Endothelial cell of umbilical vein (primary cell): ENCODE results near the gene ITPR1. TPM values are rescaled to one million over a fixed set of nuclear protein-coding genes. Genes with fewer than 3 reads are reported as not detected.

Source experiments
- BruUV-seq: library from RNA; stranded (reverse); fragments of 400-500 nt; replicated peaks from 2 replicates; lab custom pipeline; 2021; lab: Mats Ljungman, UMichigan
- CTCF ChIA-PET: fragments of 300-600, 350-600 bp; sonication (Branson Sonifier 250); formaldehyde crosslinking; loops from one replicate; lab custom pipeline; 2021; ENCODE audit warnings: antibody characterized with exemption, inconsistent platforms; lab: Charles Lee
- POLR2A ChIA-PET: fragments of 300-600, 350-600 bp; sonication (Branson Sonifier 250); formaldehyde crosslinking; loops from one replicate; lab custom pipeline; 2021; ENCODE audit warnings: antibody characterized with exemption, inconsistent platforms; lab: Charles Lee
- DNase-seq: peaks from one replicate; pipeline ENCODE4 v3.0.0-alpha.2; 2011; ENCODE audit warnings: low read depth, low spot score
- FAIRE-seq: peaks from 2 replicates; lab custom pipeline; 2011; peaks lifted over from hg19 to GRCh38; lab: Jason Lieb, UNC
- H2AFZ ChIP-seq: 2 replicates; pipeline ENCODE4 v1.6.0; 2012; ENCODE audit warnings: low read depth, low read length, control low read depth, inconsistent platforms
- H3K27ac ChIP-seq: 2 replicates; pipeline ENCODE4 v1.5.1; 2011; ENCODE audit warnings: low read depth, mild to moderate bottlenecking, control low read depth, low read length, moderate library complexity; ENCODE audit not compliant: insufficient read depth
- H3K27me3 ChIP-seq, 2 experiments: 2 replicates each; pipeline versions ENCODE4 v1.6.0 to v1.6.1; 2011; ENCODE audit warnings: low read length in 2 of 2, mixed read lengths in 1 of 2; ENCODE audit not compliant: control insufficient read depth in 2 of 2, insufficient read depth in 2 of 2
- H3K36me3 ChIP-seq, 2 experiments: 2 replicates in 1 of 2; 3 replicates in 1 of 2; pipeline ENCODE4 v1.5.1; 2011; ENCODE audit warnings: low read length in 2 of 2, mild to moderate bottlenecking in 1 of 2, moderate library complexity in 1 of 2; ENCODE audit not compliant: control insufficient read depth in 2 of 2, insufficient read depth in 2 of 2; ENCODE audit errors: extremely low read depth in 1 of 2
- H3K4me1 ChIP-seq: 3 replicates; pipeline ENCODE4 v1.5.1; 2011; ENCODE audit warnings: mild to moderate bottlenecking, low read length; ENCODE audit not compliant: control insufficient read depth, insufficient read depth; ENCODE audit errors: extremely low read depth
- H3K4me2 ChIP-seq: 2 replicates; pipeline ENCODE4 v1.6.1; 2011; ENCODE audit warnings: low read length, control low read depth, mixed read lengths; ENCODE audit not compliant: insufficient read depth
- H3K4me3 ChIP-seq, 3 experiments: fragments of 200-600 bp in 1 of 3; sonication (generic), shearing (Covaris generic) in 1 of 3; replicated peaks in 1 of 3; 2 replicates each; pipeline ENCODE4 v1.5.1; 2011 to 2016; ENCODE audit warnings: control low read depth in 3 of 3, low read length in 3 of 3, mild to moderate bottlenecking in 2 of 3, inconsistent platforms in 1 of 3, low read depth in 1 of 3, moderate library complexity in 1 of 3; ENCODE audit not compliant: insufficient read depth in 1 of 3
- H3K79me2 ChIP-seq: 2 replicates; pipeline ENCODE4 v1.6.0; 2012; ENCODE audit warnings: low read length, inconsistent platforms; ENCODE audit not compliant: control insufficient read depth, insufficient read depth
- H3K9ac ChIP-seq: replicated peaks from 2 replicates; pipeline ENCODE3; 2011; ENCODE audit warnings: low read length, control low read depth; ENCODE audit not compliant: insufficient read depth; ENCODE audit errors: extremely low read depth
- H3K9me1 ChIP-seq: replicated peaks from 3 replicates; pipeline ENCODE4 v1.6.0; 2011; ENCODE audit warnings: mild to moderate bottlenecking, low read length; ENCODE audit not compliant: control insufficient read depth, insufficient read depth; ENCODE audit errors: extremely low read depth
- H3K9me3 ChIP-seq: replicated peaks from 2 replicates; pipeline ENCODE4 v1.5.1; 2012; ENCODE audit warnings: low read length, inconsistent platforms; ENCODE audit not compliant: control insufficient read depth, insufficient read depth
- H4K20me1 ChIP-seq: replicated peaks from 2 replicates; pipeline ENCODE3; 2011; ENCODE audit warnings: mild to moderate bottlenecking, low read length; ENCODE audit not compliant: control insufficient read depth, insufficient read depth; ENCODE audit errors: extremely low read depth
- EZH2 ChIP-seq: IDR thresholded peaks from 2 replicates; pipeline ENCODE4 v1.6.1; 2012; ENCODE audit warnings: borderline replicate concordance, low read depth, mild to moderate bottlenecking, moderate library complexity, low read length, inconsistent platforms; ENCODE audit not compliant: severe bottlenecking
- FOS ChIP-seq: IDR thresholded peaks from 2 replicates; pipeline ENCODE4 v1.6.1; 2011; ENCODE audit warnings: mild to moderate bottlenecking, low read length, moderate library complexity, borderline replicate concordance; ENCODE audit not compliant: insufficient read depth
- GATA2 ChIP-seq: IDR thresholded peaks from 2 replicates; pipeline ENCODE4 v1.7.0; 2011; ENCODE audit warnings: low read depth, mild to moderate bottlenecking, moderate library complexity, mixed read lengths, low read length; ENCODE audit not compliant: insufficient read length, insufficient read depth
- JUN ChIP-seq: IDR thresholded peaks from 2 replicates; pipeline ENCODE4 v1.6.1; 2011; ENCODE audit warnings: borderline replicate concordance, low read depth; ENCODE audit not compliant: insufficient read length, insufficient read depth
- MYC ChIP-seq: IDR thresholded peaks from one replicate; pipeline ENCODE4 v1.6.1; 2011; ENCODE audit warnings: mild to moderate bottlenecking, low read depth, low read length
- POLR2A ChIP-seq: IDR thresholded peaks from 2 replicates; pipeline ENCODE4 v1.6.1; 2012; ENCODE audit warnings: low read depth, mild to moderate bottlenecking, control low read depth, low read length
- POLR2AphosphoS5 ChIP-seq: IDR thresholded peaks from 2 replicates; pipeline ENCODE4 v1.6.1; 2012; ENCODE audit warnings: low read depth, mild to moderate bottlenecking, control low read depth, low read length, moderate library complexity; ENCODE audit not compliant: insufficient read depth
- dilution Hi-C: fragments of 300-500 bp; cut with MboI; formaldehyde crosslinking; loops from one replicate; pipeline ENCODE4 v1.15.0; 2019; ENCODE audit warnings: low sequenced_read_pairs; ENCODE audit not compliant: extremely low pct_ligation_motif_present
- intact Hi-C: fragments of 100-400 bp; cut with micrococcal nuclease; formaldehyde crosslinking; loops from one replicate; pipeline ENCODE4 v1.10.0; 2022
- polyA plus RNA-seq, 4 experiments: library from polyadenylated mRNA; depleted of rRNA in 3 of 4; stranded (reverse) in 3 of 4; unstranded in 1 of 4; fragments of >200 nt; gene quantifications; 2 replicates each; pipeline versions ENCODE4 v1.2.1 to v1.2.3, GENCODE V29; 2011 to 2012; ENCODE audit warnings: missing spikeins in 1 of 4
- total RNA-seq: library from RNA; stranded (reverse); gene quantifications from 2 replicates; pipeline ENCODE4 v1.2.3, GENCODE V29; 2021
- TF ChIP-seq, protein P1 (sequence below): IDR thresholded peaks from 2 replicates; pipeline ENCODE4 v1.6.1; 2011; ENCODE audit not compliant: insufficient read depth, insufficient read length
- TF ChIP-seq, protein P2 (sequence below), 2 donors: IDR thresholded peaks; 1 replicate in 1 of 2; 2 replicates in 1 of 2; pipeline ENCODE4 v1.5.1; 2011; ENCODE audit warnings: low read length in 2 of 2, mild to moderate bottlenecking in 2 of 2, moderate library complexity in 2 of 2, control low read depth in 1 of 2, inconsistent platforms in 1 of 2, low read depth in 1 of 2; ENCODE audit not compliant: insufficient read depth in 1 of 2; ENCODE audit errors: extremely low read depth in 1 of 2

The ITPR1 gene
- total and polyA plus RNA-seq, 2 donors (not counting 3 experiments of a cell fraction or from before 2014, with no cell fraction given) = 5.1 to 16.1 TPM

DNA sequence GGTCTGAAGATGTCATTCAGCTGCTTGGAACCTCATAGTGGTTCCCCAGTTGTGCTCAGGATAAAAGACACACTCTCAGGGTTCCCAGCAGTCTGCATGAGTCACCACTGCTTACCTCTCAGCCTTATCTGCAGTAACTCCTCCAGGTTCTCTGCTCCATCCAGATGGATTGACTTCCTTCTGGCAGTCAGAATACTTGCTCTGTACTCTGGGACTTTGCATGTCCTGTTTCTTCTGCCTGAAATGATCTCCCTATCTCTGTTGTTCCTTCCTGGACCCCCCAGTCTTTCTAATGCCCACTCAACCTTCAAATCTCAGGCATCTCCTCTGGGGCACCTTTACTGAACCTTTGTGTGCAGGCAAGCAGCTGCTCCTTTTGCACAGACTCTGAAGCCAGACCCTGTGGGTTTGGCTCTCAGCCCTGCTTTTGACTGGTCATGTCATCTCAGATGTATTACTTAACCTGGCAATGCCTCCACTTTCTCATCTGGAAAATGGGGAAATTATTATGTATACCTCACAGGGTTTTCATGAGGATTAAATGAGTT is 38.4 kb downstream of the ITPR1 start:
- FAIRE-seq = no peak
- no peak overlapping the region for H3K4me3 ChIP-seq
- intact Hi-C loops (no loop called here), dilution Hi-C loops (no loop called here)
- no peak overlapping the region for H3K9ac ChIP-seq
- no peaks in the 10 kb centered on the region for H3K9me1 ChIP-seq
- DNase-seq = no peak
- no peaks in the 10 kb centered on the region for H3K27me3 ChIP-seq
- ChIA-PET CTCF (no interaction called here), POLR2A (no interaction called here)
- H3K36me3 ChIP-seq = no peaks in the 10 kb centered on the region
- no peak overlapping the region for H3K4me2 ChIP-seq
- BruUV-seq = no TSS peak
- H2AFZ ChIP-seq = no peak overlapping the region
- H3K9me3 ChIP-seq = no peaks in the 10 kb centered on the region
- H4K20me1 ChIP-seq = no peaks in the 10 kb centered on the region
- TF ChIP-seq POLR2AphosphoS5 (no peak), FOS (no peak), JUN (no peak), EZH2 (no peak), GATA2 (no peak), MYC (no peak), POLR2A (no peak)
- TF ChIP-seq, protein P1, sequence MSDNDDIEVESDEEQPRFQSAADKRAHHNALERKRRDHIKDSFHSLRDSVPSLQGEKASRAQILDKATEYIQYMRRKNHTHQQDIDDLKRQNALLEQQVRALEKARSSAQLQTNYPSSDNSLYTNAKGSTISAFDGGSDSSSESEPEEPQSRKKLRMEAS = no peak
- TF ChIP-seq, protein P2, sequence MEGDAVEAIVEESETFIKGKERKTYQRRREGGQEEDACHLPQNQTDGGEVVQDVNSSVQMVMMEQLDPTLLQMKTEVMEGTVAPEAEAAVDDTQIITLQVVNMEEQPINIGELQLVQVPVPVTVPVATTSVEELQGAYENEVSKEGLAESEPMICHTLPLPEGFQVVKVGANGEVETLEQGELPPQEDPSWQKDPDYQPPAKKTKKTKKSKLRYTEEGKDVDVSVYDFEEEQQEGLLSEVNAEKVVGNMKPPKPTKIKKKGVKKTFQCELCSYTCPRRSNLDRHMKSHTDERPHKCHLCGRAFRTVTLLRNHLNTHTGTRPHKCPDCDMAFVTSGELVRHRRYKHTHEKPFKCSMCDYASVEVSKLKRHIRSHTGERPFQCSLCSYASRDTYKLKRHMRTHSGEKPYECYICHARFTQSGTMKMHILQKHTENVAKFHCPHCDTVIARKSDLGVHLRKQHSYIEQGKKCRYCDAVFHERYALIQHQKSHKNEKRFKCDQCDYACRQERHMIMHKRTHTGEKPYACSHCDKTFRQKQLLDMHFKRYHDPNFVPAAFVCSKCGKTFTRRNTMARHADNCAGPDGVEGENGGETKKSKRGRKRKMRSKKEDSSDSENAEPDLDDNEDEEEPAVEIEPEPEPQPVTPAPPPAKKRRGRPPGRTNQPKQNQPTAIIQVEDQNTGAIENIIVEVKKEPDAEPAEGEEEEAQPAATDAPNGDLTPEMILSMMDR (IDR thresholded peaks at IDR 0.05; ENCODE audit: extremely low read depth in 1 of 2, insufficient read depth in 1 of 2, low read depth in 1 of 2, low read length in 2 of 2) = no peak
- no peak overlapping the region for H3K27ac ChIP-seq
- no peaks in the 10 kb centered on the region for H3K79me2 ChIP-seq
- peaks cover 14% of the 10 kb centered on the region for H3K4me1 ChIP-seq
